Astrocyte of the spinal cord (primary cell): Measurements from ENCODE around the gene CTF1.

ENCODE experiments used
- DNase-seq: peaks from one replicate; pipeline ENCODE4 v3.0.0; 2011; ENCODE audit warnings: low read depth, low spot score
- H3K4me3 ChIP-seq: 2 replicates; pipeline ENCODE4 v1.5.1; 2011; ENCODE audit warnings: low read depth, mild to moderate bottlenecking, low read length, moderate library complexity
- CTCF ChIP-seq: IDR thresholded peaks from 2 replicates; pipeline ENCODE4 v1.5.1; 2012; ENCODE audit warnings: low read depth, mild to moderate bottlenecking, low read length, inconsistent platforms
- in situ Hi-C: cut with HindIII; loops from 2 replicates; pipeline ENCODE4 v1.10.0; 2017; ENCODE audit warnings: low sequenced_read_pairs

CTF1 gene

DNA sequence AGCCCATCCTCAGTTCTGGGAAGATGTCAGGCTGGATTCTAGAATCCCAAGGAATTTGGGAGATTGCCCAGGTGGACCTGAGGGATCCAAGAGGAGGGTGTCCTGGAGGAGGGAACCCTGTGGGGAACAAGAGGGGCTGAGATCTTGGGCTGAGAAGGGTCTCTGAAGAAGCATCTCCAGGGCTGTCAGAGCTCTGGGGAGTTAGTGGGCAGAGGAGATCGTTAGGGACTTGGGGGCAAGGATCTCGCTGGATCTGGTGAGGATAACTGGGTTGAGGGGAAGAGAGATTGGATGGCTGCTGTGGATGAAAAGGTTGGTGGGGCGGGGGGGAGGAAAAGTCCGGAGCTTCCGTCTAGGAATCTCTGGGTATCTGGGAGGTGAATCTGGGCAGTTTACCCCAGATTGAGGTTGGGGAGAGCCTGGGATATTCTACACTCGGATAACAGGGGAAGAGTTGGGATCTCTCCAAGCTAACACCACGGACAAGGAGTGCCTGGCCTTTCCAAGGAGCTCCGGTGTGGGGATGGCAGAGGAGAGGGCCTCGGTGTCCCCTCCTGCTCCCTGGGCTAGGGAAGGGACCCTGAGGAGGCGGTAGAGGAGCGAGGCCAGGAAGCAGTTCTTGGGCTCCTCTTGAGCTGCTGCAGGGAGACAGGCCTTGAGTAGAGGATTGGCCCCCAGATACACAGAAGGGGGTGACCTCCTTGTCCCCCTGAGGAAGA lies 28.7 kb downstream of the CTF1 start:
- in situ Hi-C loops: no loop called here
- no peak for TF ChIP-seq CTCF
- peak overlapping the region; percentile 94 for H3K4me3 ChIP-seq
- no peak for DNase-seq

DNA sequence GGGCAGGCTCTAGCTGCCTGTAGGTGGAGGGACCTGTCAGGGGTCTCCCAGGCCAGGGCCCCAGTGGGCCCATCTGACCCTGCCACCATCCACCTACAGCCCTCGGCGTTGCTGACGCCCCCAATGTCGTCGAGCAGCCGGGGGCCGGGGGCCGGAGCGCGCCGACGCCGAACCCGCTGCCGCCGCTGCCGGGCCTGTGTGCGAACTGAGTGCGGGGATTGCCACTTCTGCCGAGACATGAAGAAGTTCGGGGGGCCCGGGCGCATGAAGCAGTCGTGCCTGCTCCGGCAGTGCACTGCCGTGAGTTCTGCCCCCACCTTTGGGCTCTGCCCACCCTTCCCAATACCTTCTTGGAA lies 29.2 kb downstream of the CTF1 start:
- no peak overlapping the region for H3K4me3 ChIP-seq
- no peak for TF ChIP-seq CTCF
- in situ Hi-C loops: no loop called here
- no peak for DNase-seq

DNA sequence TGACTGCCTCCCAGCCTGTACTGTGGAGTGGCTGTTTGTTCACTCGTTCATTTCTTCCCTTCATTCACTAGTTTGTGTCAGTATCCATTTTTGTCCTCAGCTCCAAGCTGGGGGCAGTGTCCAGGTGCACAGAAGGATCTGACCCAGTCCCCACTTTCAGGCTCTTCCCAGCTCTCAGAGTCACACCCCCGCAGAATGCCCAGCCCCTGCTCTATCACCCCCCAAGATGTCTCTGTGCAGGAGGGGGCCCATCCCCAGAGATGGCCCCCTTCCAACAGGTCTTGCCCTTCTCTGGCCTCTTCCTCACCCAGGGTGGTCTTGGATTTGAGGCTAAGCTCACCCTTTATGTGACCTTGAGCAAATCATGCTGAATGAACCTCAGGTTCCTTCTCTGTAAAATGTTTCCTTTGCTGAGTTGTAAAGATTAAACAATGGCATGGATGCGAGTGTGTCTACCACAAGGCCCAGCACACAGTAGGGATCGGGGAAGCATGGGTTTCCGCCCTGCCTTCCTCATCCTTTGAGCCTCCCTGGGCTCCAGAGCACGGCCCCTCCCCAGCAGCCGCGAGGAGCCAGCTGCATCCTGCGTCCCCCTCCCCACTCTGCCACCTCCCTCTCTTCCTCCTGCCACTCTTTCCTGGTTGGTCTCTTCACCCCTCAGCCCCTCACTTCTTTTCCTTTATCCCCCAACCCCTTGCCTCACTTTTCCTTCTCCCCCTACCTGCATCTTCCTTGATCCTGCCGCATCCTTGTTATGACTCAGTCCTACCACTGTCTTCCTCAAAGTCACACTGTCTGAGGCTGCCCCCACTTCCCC lies 29.8 kb downstream of the CTF1 start:
- no peak for DNase-seq
- H3K4me3 ChIP-seq: no peak overlapping the region
- in situ Hi-C loops: no loop called here
- TF ChIP-seq CTCF: no peak

DNA sequence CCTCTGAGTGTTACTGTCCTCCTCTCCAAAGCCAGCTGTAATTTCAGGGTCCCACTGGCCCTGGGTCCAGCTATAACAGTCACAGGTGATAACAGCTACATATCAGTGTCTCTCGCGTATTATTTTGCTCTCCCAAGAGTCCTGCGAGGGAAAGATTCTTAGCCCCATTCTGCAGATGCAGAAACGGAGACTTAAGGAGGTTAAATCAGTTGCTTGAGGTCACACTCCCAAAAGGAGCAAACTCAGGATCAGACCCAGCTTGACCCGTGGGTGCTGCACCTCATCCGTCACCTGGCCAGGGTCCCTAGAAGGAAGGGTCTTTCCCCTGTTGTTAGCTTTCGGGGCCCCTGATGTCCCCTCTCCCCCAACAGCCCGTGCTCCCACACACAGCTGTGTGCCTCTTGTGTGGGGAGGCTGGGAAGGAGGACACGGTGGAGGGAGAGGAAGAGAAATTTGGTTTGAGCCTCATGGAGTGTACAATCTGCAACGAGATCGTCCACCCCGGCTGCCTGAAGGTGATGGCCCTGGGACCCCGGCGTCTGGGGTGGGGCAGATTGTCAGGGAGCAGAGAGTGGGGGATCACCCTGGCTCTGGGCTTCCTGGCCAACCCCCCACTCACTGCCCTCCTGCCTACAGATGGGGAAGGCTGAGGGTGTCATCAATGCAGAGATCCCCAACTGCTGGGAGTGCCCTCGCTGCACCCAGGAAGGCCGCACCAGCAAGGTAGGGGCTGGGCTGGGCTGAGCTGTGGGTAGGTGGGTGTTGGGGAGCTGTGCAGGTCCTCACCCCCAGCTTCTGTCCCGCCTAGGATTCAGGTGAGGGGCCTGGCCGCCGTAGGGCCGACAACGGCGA lies 30.7 kb downstream of the CTF1 start:
- no peak for TF ChIP-seq CTCF
- H3K4me3 ChIP-seq: no peak overlapping the region
- in situ Hi-C loops: no loop called here
- DNase-seq: no peak

DNA sequence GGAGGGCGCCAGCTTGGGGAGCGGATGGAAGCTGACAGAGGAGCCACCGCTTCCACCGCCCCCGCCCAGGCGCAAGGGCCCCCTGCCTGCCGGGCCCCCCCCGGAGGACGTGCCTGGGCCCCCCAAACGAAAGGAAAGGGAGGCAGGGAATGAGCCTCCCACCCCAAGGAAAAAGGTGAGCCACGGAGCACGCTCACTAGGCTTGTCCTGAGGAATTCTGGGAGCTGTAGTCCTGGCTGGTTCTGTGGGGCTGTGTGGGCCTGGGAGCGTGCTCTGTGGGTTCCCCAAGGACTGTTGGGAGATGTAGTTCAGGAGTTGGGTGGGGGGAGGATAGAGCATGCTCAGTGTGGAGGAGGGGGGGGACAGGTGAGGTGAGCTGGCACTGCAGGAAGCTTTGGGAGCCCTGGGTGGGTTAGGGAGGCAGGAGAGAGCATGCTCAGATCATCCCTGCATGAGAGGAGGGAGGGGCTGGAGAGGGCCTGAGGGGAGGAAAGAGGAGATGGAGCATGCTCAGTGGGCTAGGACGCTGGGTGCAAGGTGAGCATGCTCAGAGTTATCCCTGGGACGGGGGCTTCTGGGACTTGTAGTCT lies 31.5 kb downstream of the CTF1 start:
- in situ Hi-C loops: no loop called here
- no peak for TF ChIP-seq CTCF

DNA sequence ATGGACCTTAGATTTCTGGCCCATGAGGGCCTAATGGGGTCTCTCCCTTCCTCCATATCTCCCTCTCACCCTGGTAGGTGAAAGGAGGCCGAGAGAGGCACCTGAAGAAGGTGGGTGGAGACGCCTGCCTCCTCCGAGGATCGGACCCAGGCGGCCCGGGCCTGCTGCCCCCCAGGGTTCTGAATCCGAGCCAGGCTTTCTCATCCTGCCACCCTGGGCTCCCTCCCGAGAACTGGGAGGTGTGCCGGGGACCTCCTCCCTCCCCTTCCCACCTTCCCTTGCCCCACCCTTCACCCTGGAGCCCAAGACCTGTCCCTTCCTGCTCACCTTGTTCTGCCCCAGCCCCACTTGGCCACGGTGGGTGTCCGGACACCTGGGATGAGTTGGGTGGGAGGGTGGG lies 32.0 kb downstream of the CTF1 start:
- DNase-seq: no peak
- in situ Hi-C loops: no loop called here
- TF ChIP-seq CTCF: no peak
- no peak overlapping the region for H3K4me3 ChIP-seq

More for the DNA sequence above, 31.5 kb downstream of the CTF1 start:
- no peak overlapping the region for H3K4me3 ChIP-seq
- DNase-seq: peak; percentile 42
